HCT116 (cell line): ENCODE results near the gene BBX. TPM values are rescaled to one million over a fixed set of nuclear protein-coding genes. Genes with fewer than 3 reads are reported as not detected.

ENCODE experiments used
- ATAC-seq: fragments of 200-7000 bp; cut with Tn5 transposase; 2 replicates; pipeline ENCODE4 v1.9.1; 2020; ENCODE audit warnings: mild to moderate bottlenecking, moderate library complexity
- BruUV-seq: library from RNA; stranded (reverse); fragments of 400-500 nt; replicated peaks from 2 replicates; lab custom pipeline; 2021; lab: Mats Ljungman, UMichigan
- CTCF ChIA-PET: fragments of 300-600 bp; sonication (Branson Sonifier 250); formaldehyde crosslinking; loops from one replicate; lab custom pipeline; 2021; ENCODE audit warnings: antibody characterized with exemption; lab: Charles Lee
- POLR2A ChIA-PET: fragments of 300-600, 350-600 bp; sonication (Branson Sonifier 250); formaldehyde crosslinking; loops from one replicate; lab custom pipeline; 2021; ENCODE audit warnings: antibody characterized with exemption; lab: Charles Lee
- RAD21 ChIA-PET, 2 experiments: fragments of 300-600 bp; sonication (Branson Sonifier 250); formaldehyde crosslinking; loops; one replicate each; lab custom pipeline; 2023; ENCODE audit warnings: low total read pairs in 2 of 2; ENCODE audit not compliant: uncharacterized antibody in 2 of 2, unreplicated experiment in 2 of 2, low non-redundant PET in 1 of 2; lab: Charles Lee
- DNase-seq: peaks from one replicate; pipeline ENCODE4 v3.0.0-alpha.2; 2010; ENCODE audit warnings: low read depth, low spot score
- H2AFZ ChIP-seq: fragments of 200-600 bp; shearing (Covaris generic), sonication (generic); 2 replicates; pipeline ENCODE4 v1.6.1; 2017; ENCODE audit warnings: low read depth, mixed run types, mixed read lengths, antibody characterized with exemption, low read length; ENCODE audit not compliant: poor library complexity, severe bottlenecking
- H3K27ac ChIP-seq: 2 replicates; pipeline ENCODE4 v1.5.1; 2012; ENCODE audit warnings: low read depth, low read length
- H3K27me3 ChIP-seq: fragments of 200-600 bp; sonication (generic); 2 replicates; pipeline ENCODE4 v1.6.1; 2016; ENCODE audit warnings: mixed run types, low read length, mixed read lengths; ENCODE audit not compliant: insufficient read depth
- H3K36me3 ChIP-seq, 2 experiments: fragments of 200-500 bp in 1 of 2; fragments of 200-600 bp in 1 of 2; sonication (Bioruptor generic) in 1 of 2; sonication (generic) in 1 of 2; 2 replicates each; pipeline versions ENCODE4 v1.5.1 to v1.6.1; 2014 to 2016; ENCODE audit warnings: low read length in 2 of 2, inconsistent platforms in 1 of 2, mixed read lengths in 1 of 2, mixed run types in 1 of 2; ENCODE audit not compliant: insufficient read depth in 2 of 2, control insufficient read depth in 1 of 2
- H3K4me1 ChIP-seq, 2 experiments: fragments of 200-600 bp in 1 of 2; sonication (generic) in 1 of 2; 2 replicates each; pipeline versions ENCODE4 v1.5.1 to v1.6.1; 2012 to 2017; ENCODE audit warnings: low read length in 2 of 2, inconsistent platforms in 1 of 2, mild to moderate bottlenecking in 1 of 2, mixed read lengths in 1 of 2, mixed run types in 1 of 2, moderate library complexity in 1 of 2; ENCODE audit not compliant: insufficient read depth in 2 of 2, control insufficient read depth in 1 of 2
- H3K4me2 ChIP-seq: fragments of 200-600 bp; sonication (generic); 2 replicates; pipeline ENCODE4 v1.6.1; 2017; ENCODE audit warnings: mixed run types, low read length, mixed read lengths
- H3K4me3 ChIP-seq, 2 experiments: fragments of 200-600 bp in 1 of 2; sonication (generic) in 1 of 2; replicated peaks in 1 of 2; 2 replicates each; pipeline ENCODE4 v1.5.1; 2011 to 2016; ENCODE audit warnings: low read length in 2 of 2, control low read depth in 1 of 2, low read depth in 1 of 2, mild to moderate bottlenecking in 1 of 2, mixed read lengths in 1 of 2, mixed run types in 1 of 2
- H3K79me2 ChIP-seq: fragments of 200-600 bp; sonication (generic); 2 replicates; pipeline ENCODE4 v1.6.1; 2017; ENCODE audit warnings: mild to moderate bottlenecking, mixed run types, low read length, moderate library complexity, mixed read lengths; ENCODE audit not compliant: insufficient read depth
- H3K9ac ChIP-seq: fragments of 200-600 bp; sonication (generic); 2 replicates; pipeline ENCODE4 v1.6.1; 2016; ENCODE audit warnings: low read length, mixed read lengths
- H3K9me2 ChIP-seq: fragments of 200-600 bp; sonication (generic), shearing (Covaris generic); 2 replicates; pipeline ENCODE4 v1.6.1; 2017; ENCODE audit warnings: mixed run types, mild to moderate bottlenecking, moderate library complexity; ENCODE audit not compliant: insufficient read depth
- H3K9me3 ChIP-seq, 2 experiments: fragments of 200-500 bp in 1 of 2; fragments of 200-600 bp in 1 of 2; sonication (Bioruptor generic) in 1 of 2; sonication (generic) in 1 of 2; 2 replicates each; pipeline ENCODE4 v1.6.1; 2014 to 2017; ENCODE audit warnings: low read length in 2 of 2, mixed read lengths in 2 of 2, inconsistent platforms in 1 of 2, low read depth in 1 of 2, mild to moderate bottlenecking in 1 of 2, mixed run types in 1 of 2, moderate library complexity in 1 of 2; ENCODE audit not compliant: control insufficient read depth in 1 of 2, insufficient read depth in 1 of 2
- H4K20me1 ChIP-seq: fragments of 200-600 bp; sonication (generic), shearing (Covaris generic); 2 replicates; pipeline ENCODE4 v1.6.1; 2017; ENCODE audit warnings: mixed run types, mild to moderate bottlenecking, moderate library complexity; ENCODE audit not compliant: insufficient read depth
- CBX3 ChIP-seq: IDR thresholded peaks from 2 replicates; pipeline ENCODE4 v1.6.1; 2012; ENCODE audit warnings: low read depth
- CEBPB ChIP-seq: IDR thresholded peaks from 2 replicates; pipeline ENCODE4 v1.6.1; 2012; ENCODE audit warnings: low read depth
- CTCF ChIP-seq, 3 experiments: fragments of 200-600 bp in 1 of 3; sonication (generic) in 1 of 3; IDR thresholded peaks in 2 of 3; conservative IDR thresholded peaks in 1 of 3; 2 replicates each; pipeline ENCODE4 v1.5.1; 2012 to 2017; ENCODE audit warnings: low read depth in 2 of 3, low read length in 2 of 3, antibody characterized with exemption in 1 of 3, borderline replicate concordance in 1 of 3, control low read depth in 1 of 3, mild to moderate bottlenecking in 1 of 3, mixed read lengths in 1 of 3, mixed run types in 1 of 3, moderate library complexity in 1 of 3; ENCODE audit not compliant: insufficient read depth in 1 of 3
- EGR1 ChIP-seq: IDR thresholded peaks from 2 replicates; pipeline ENCODE4 v1.6.1; 2012; ENCODE audit warnings: low read depth
- ELF1 ChIP-seq: IDR thresholded peaks from 2 replicates; pipeline ENCODE4 v1.6.1; 2012; ENCODE audit warnings: low read depth, borderline replicate concordance
- EZH2phosphoT487 ChIP-seq: fragments of 200-600 bp; IDR thresholded peaks from 2 replicates; pipeline ENCODE4 v1.6.1; 2018; ENCODE audit warnings: antibody characterized with exemption, borderline replicate concordance
- FOSL1 ChIP-seq: IDR thresholded peaks from 2 replicates; pipeline ENCODE4 v1.6.1; 2012; ENCODE audit warnings: low read depth
- JUND ChIP-seq: IDR thresholded peaks from 2 replicates; pipeline ENCODE4 v1.6.1; 2012
- MAX ChIP-seq: IDR thresholded peaks from 2 replicates; pipeline ENCODE4 v1.6.1; 2012
- POLR2A ChIP-seq: IDR thresholded peaks from 2 replicates; pipeline ENCODE4 v1.7.0; 2011; ENCODE audit warnings: borderline replicate concordance; ENCODE audit not compliant: insufficient read depth, insufficient read length; ENCODE audit errors: extremely low read depth
- RAD21 ChIP-seq: IDR thresholded peaks from 2 replicates; pipeline ENCODE4 v1.6.1; 2012; ENCODE audit warnings: low read depth, mild to moderate bottlenecking
- SP1 ChIP-seq: IDR thresholded peaks from 2 replicates; pipeline ENCODE4 v1.6.1; 2012; ENCODE audit warnings: low read depth
- SRF ChIP-seq: IDR thresholded peaks from 2 replicates; pipeline ENCODE4 v1.6.1; 2012; ENCODE audit warnings: low read depth
- TCF7L2 ChIP-seq: IDR thresholded peaks from 2 replicates; pipeline ENCODE4 v1.7.0; 2011; ENCODE audit warnings: borderline replicate concordance, inconsistent platforms; ENCODE audit not compliant: insufficient read depth, insufficient read length; ENCODE audit errors: extremely low read depth
- YY1 ChIP-seq: IDR thresholded peaks from 2 replicates; pipeline ENCODE4 v1.6.1; 2011; ENCODE audit warnings: low read length, low read depth, moderate library complexity, mild to moderate bottlenecking; ENCODE audit not compliant: insufficient replicate concordance; ENCODE audit errors: extremely low read depth
- ZBTB33 ChIP-seq: IDR thresholded peaks from 2 replicates; pipeline ENCODE4 v1.6.1; 2011; ENCODE audit warnings: mild to moderate bottlenecking, low read length, moderate library complexity; ENCODE audit not compliant: insufficient replicate concordance; ENCODE audit errors: extremely low read depth
- ZFX ChIP-seq: fragments of 450-650 bp; IDR thresholded peaks from 2 replicates; pipeline ENCODE4 v1.6.1; 2017
- ZNF274 ChIP-seq: fragments of 200-500 bp; sonication (Bioruptor generic); IDR thresholded peaks from 2 replicates; pipeline ENCODE4 v1.6.1; 2014; ENCODE audit warnings: mild to moderate bottlenecking, low read depth, low read length, inconsistent platforms
- intact Hi-C: fragments of 100-400 bp; cut with micrococcal nuclease; formaldehyde crosslinking; loops from 2 replicates; pipeline ENCODE4 v1.10.0; 2022
- total RNA-seq: library from RNA; stranded (reverse); gene quantifications from one replicate; pipeline ENCODE4 v1.2.1, GENCODE V29; 2021; ENCODE audit not compliant: unreplicated experiment
- TF ChIP-seq, protein P1 (sequence below): IDR thresholded peaks from 2 replicates; pipeline ENCODE4 v1.6.1; 2012; ENCODE audit warnings: low read depth
- TF ChIP-seq, protein P2 (sequence below): IDR thresholded peaks from 2 replicates; pipeline ENCODE4 v1.6.1; 2012

BBX gene
- total RNA-seq, 1 experiment from 2014 or later = 55.6 TPM

GRCh38 chr3:107674371-107674770 lies 151.6 kb downstream of the BBX start:
- Histone ChIP-seq H3K27ac (no peak overlapping the region), H3K9me3 (no peaks in the 10 kb centered on the region), H3K4me3 (no peak overlapping the region), H3K27me3 (no peaks in the 10 kb centered on the region), H4K20me1 (no peaks in the 10 kb centered on the region; the same call in 1 of the 2 replicates), H3K9ac (no peak overlapping the region), H3K4me2 (no peak overlapping the region), H3K36me3 (no peaks in the 10 kb centered on the region), H3K4me1 (no peaks in the 10 kb centered on the region), H2AFZ (no peak overlapping the region), H3K79me2 (no peaks in the 10 kb centered on the region), H3K9me2 (no peaks in the 10 kb centered on the region)
- ChIA-PET RAD21 (no interaction called here), POLR2A (no interaction called here), CTCF (interaction anchor here (1.7 to 4.7 kb wide), 4 partner anchors 14 to 172 kb away, joined by 4 to 84 read pairs (median 34); no protein-coding TSS in a partner anchor)
- ATAC-seq (no peak), DNase-seq (no peak)
- intact Hi-C loops = no loop called here
- no peak for TF ChIP-seq JUND
- no peak for TF ChIP-seq SP1
- TF ChIP-seq EGR1 = no peak
- no peak for TF ChIP-seq ZFX
- no peak for TF ChIP-seq FOSL1
- TF ChIP-seq EZH2phosphoT487 = no peak
- TF ChIP-seq CEBPB = no peak
- TF ChIP-seq RAD21 = no peak
- TF ChIP-seq MAX = no peak
- no peak for TF ChIP-seq CTCF (IDR thresholded peaks at IDR 0.05 in 2 of 3, conservative IDR thresholded peaks at IDR 0.05 in 1 of 3; ENCODE audit: borderline replicate concordance in 1 of 3, insufficient read depth in 1 of 3, low read depth in 2 of 3, low read length in 2 of 3)
- no peak for TF ChIP-seq YY1
- no peak for TF ChIP-seq TCF7L2
- TF ChIP-seq, protein P1, sequence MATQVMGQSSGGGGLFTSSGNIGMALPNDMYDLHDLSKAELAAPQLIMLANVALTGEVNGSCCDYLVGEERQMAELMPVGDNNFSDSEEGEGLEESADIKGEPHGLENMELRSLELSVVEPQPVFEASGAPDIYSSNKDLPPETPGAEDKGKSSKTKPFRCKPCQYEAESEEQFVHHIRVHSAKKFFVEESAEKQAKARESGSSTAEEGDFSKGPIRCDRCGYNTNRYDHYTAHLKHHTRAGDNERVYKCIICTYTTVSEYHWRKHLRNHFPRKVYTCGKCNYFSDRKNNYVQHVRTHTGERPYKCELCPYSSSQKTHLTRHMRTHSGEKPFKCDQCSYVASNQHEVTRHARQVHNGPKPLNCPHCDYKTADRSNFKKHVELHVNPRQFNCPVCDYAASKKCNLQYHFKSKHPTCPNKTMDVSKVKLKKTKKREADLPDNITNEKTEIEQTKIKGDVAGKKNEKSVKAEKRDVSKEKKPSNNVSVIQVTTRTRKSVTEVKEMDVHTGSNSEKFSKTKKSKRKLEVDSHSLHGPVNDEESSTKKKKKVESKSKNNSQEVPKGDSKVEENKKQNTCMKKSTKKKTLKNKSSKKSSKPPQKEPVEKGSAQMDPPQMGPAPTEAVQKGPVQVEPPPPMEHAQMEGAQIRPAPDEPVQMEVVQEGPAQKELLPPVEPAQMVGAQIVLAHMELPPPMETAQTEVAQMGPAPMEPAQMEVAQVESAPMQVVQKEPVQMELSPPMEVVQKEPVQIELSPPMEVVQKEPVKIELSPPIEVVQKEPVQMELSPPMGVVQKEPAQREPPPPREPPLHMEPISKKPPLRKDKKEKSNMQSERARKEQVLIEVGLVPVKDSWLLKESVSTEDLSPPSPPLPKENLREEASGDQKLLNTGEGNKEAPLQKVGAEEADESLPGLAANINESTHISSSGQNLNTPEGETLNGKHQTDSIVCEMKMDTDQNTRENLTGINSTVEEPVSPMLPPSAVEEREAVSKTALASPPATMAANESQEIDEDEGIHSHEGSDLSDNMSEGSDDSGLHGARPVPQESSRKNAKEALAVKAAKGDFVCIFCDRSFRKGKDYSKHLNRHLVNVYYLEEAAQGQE = no peak
- TF ChIP-seq POLR2A = no peak
- TF ChIP-seq ELF1 = no peak
- no peak for TF ChIP-seq ZBTB33
- TF ChIP-seq CBX3 = no peak
- TF ChIP-seq, protein P2, sequence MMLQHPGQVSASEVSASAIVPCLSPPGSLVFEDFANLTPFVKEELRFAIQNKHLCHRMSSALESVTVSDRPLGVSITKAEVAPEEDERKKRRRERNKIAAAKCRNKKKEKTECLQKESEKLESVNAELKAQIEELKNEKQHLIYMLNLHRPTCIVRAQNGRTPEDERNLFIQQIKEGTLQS = no peak
- no peak for TF ChIP-seq SRF
- no peak for TF ChIP-seq ZNF274
- no TSS peak for BruUV-seq
